Measurements from ENCODE around the gene DAO.
"Not testable (repeated sequence)": the region's sequence is repeated elsewhere in the genome, so short reads cannot be mapped to it uniquely, and the experiment has no call there.

The DAO gene

DNA sequence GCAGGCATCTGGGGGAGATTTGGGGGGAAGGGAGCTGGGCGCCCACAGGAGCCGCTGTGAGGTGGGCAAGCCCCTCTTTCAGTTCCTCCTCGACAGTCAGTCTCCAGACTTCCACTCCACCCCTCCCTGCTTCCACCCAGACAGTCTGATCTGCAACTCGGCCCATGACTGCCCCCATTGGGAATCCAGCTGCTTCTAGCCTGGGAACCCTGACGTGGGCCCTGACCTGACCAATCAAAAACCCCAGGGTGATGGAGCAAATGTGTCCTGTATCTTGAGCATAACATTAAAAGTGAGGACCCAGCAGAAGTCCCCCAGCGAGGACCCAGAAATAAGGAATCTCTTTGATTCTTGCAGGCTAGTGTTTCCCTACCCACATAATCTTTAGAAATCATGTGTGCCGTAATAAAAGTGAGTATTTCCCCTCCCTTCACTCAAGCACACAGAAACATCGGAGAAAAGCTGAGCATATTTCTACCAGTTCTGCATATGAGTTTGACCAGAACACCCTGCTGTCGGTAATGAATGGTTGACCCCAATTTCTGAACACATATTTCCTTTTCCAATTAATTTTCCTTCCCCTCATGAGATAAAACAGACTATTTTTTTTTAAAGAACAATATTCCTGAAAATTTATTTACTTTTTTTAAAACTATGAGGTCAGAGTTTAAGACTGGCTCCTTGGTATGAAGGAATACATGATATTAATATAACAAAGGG, 28.9 kb upstream of the DAO start:
- no peak for DNase-seq

GRCh38 chr12:108852674-108853309, 27.1 kb upstream of the DAO start:
- no peak for DNase-seq

- DNase-seq: no peak
These were observed 26.5 kb upstream of the DAO start for GRCh38 chr12:108853426-108853825.

GRCh38 chr12:108853981-108854446, 25.9 kb upstream of the DAO start:
- DNase-seq: no peak

- no peak for DNase-seq
These were observed 25.2 kb upstream of the DAO start for GRCh38 chr12:108854451-108855283.

- DNase-seq: no peak
These were observed 24.4 kb upstream of the DAO start for GRCh38 chr12:108855284-108856169.

DNA sequence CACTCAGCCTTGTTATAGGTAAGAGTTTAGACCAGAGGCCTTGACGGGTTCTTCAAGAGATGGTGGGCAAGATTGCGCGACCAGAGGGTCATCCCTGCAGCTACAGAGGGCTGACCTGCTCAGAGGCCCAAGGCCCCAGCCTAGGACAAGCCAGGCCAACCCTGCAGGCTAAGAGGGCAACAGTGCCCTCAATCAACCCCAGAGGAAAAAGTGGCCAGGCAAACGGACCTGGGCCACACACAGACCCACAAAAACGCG, 23.8 kb upstream of the DAO start:
- DNase-seq: no peak

DNA sequence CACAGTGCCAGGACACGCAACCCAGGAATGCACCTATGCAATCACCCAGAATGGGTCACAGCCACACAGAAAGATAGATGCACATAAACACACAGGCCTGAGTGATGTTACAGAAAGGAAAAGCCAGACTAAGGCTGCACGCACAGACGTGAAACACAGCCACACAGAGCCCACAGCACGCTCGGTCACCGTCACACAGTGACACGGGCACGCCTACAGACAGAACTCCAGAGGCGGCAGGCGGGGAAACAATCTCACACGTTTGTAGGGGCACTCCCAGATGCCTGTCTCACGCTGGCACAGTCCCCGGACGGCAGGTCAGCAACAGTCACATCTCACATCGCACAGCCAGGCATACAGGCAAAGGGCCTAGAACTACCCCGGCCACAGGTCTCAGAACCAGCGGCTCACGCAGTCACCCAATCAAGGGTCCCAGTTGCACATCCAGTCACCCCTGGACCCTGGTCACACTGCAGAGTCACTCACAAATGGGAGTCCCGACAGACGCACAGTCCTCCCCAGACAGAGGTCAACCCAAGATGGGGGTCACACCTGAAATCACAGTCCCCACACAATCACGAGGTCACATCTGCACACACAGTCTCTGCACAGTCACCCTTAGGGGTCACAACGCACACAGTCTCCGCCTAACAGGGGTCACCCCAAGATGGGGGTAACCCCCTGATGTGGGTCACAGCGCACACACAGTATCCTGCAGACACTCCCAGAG, 23.3 kb upstream of the DAO start:
- DNase-seq: no peak

- no peak for DNase-seq
These were observed 22.8 kb upstream of the DAO start for GRCh38 chr12:108857158-108857407.

DNA sequence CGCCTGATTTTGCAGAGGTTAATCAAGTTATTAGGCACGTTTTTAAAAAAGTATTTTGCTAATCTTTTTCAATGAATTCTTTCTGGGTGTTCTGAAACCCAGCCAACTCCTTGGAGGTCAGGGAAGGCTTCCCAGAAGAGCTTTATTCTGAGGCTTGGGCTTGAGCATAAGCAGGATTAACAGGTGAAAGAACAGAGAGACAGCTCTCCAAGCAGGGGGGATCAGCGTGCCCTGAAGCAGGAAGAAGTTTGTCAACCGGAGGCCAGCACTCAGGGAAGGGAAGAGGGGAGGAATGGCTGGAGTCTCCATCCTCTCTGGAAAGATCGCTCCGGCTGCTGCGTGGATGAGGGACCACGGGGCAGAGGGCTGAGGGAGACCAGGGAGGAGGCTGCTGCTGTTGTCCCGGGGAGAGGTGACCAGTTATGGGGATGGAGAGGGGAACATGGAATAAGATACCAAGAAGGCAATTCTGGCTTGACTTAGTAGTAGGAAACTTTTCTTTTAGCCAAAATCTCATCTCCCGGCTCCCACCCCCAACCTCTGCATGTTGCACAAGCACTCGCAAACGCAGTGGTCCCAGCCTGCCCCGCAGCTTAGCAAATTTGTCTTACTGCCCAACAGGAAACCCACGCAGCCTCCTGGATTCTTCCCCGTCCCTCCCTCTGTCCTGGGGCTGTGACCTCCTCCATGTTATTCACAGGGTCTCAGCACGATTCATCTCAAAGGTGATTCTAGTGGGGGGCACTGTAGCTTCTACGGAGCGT, 21.4 kb upstream of the DAO start:
- no peak for DNase-seq

DNA sequence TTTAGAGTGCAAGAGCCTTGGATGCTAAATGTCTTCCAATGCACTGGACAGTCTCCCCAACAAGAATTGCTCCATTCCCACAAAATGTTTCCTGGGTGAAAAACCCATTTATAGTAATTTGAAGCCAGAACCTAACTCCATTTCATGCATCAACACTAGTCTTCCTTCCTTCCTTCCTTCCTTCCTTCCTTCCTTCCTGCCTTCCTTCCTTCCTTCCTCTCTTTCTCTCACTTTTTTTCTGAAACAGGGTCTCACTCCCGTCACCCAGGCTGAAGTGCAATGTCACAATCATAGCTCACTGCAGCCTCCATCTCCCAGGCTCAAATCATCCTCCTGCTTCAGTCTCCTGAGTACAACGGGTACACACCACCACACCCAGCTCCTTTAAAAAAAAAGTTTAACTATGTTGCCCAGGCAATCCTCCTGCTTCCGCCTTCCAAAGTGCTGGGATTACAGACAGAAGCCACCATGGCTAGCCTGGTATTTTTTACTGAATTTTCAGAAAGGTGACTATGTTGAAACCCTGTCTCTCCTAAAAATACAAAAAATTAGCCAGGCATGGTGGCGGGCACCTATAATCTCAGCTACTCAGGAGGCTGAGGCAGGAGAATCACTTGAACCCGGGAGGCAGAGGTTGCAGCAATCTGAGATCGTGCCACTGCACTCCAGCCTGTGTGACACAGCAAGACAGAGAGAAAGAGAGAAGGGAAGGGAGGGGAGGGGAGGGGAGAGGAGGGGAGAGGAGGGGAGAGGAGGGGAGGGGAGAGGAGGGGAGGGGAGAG, 20.6 kb upstream of the DAO start:
- DNase-seq: not testable (repeated sequence)

DNA sequence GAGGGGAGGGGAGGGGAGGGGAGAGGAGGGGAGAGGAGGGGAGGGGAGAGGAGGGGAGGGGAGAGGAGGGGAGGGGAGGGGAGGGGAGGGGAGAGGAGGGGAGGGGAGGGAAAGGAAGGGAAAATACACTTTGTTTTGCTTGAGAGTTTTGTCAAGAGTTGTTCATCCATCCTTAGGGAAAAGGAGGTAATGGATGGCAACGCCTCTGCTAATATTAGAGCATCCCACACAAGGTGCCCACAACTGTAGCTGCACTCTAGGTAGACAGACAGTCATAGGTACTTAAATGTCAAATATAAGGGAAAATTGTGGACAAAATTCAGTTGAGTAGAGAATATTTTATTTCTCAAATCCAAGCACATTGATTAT, 20.0 kb upstream of the DAO start:
- no peak for DNase-seq

DNA sequence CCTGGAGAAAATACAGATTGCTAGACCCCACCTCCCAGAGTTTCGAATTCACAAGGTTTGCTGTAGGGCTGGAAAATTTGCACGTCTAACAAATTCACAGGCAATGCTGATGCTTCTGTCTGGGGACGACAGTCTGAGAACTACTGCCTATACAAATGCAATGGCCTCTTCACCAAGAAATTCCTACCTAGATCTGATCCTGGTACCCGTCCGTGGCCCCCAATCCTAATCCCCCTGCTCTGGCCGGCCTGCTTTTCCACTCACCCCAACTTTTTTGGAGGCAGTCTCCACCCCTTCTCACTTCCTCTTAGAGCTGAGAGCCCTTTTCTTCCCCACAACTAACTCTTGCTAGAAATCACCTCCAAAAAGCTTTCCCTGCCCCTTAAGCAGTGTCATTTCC, 19.4 kb upstream of the DAO start:
- DNase-seq: no peak

DNA sequence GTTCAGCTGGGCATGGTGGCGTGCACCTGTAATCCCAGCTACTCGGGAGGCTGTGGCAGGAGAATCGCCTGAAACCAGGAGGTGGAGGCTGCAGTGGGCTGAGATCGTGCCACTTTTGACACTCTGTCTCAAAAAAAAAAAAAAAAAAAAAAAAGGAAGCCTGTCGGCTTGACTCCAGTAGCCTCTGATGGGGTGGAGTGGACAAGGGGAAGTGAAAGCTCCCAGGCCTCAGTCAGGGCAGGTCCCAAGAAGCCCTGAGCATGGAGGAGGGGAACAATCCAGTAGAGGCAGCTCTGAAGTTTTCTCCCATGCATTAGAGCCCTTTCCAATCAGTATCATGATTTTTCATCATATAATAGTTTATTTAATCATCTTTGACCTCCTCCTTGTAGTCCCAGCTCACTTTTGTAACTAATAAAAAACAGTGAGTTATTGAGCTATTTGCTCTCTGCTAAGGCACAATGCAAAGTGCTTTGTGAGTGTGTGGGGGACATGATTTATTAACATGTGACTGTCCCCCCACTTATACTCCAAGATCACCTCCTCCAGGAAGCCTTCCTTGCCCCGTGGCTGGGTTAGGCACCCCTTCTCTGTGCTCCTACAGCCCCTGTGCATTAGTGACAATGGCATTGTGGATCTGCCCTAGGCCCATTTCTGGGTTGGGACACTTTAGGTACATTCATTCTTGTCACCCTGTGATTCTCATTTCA, 17.9 kb upstream of the DAO start:
- no peak for DNase-seq

- no peak for DNase-seq
These were observed 17.3 kb upstream of the DAO start for GRCh38 chr12:108862588-108862959.

DNA sequence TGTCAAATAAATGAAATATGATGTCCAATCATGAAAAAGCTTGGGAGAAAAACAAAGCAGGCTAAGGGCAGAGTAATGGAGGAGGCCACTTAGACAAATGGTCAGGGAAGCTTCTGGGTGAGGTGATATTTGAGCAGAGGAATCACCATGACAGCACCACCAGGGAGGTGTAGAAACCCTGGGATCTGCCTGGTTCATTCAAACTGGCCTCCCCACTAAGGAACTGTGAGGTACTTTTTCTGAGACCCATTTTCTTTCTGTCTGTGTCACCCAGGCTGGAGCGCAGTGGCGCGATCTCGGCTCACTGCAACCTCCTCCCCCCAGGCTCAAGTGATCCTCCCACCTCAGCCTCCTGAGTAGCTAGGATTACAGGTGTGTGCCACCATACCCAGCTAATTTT, 14.7 kb upstream of the DAO start:
- DNase-seq: no peak

DNA sequence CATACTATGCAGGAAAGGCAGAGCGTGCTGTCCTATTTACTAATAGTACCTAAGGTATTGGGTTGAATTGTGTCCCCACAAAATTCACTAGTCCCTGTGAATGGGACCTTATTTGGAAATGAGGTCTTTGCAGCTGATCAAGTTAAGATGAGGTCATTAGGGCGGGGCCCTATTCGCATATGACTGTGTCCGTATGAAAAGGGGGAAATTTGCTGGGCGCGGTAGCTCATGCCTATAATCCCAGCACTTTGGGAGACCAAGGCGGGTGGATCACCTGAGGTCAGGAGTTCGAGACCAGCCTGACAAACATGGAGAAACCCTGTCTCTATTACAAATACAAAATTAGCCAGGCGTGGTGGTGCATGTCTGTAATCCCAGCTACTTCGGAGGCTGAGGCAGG, 13.8 kb upstream of the DAO start:
- DNase-seq: not testable (repeated sequence)

GRCh38 chr12:108868781-108869180, 11.1 kb upstream of the DAO start:
- no peak for DNase-seq

GRCh38 chr12:108875280-108875679, 4.6 kb upstream of the DAO start:
- DNase-seq: no peak

- no peak for DNase-seq
These were observed 4.1 kb upstream of the DAO start for GRCh38 chr12:108875682-108876361.

Data from NCI-H774 (cell line).